ENCODE results near the gene EFNB1. TPM values are rescaled to one million over a fixed set of nuclear protein-coding genes. Genes with fewer than 3 reads are reported as not detected.

EFNB1 gene
- total RNA-seq, 1 experiment from 2014 or later, result 14.9 TPM

DNA sequence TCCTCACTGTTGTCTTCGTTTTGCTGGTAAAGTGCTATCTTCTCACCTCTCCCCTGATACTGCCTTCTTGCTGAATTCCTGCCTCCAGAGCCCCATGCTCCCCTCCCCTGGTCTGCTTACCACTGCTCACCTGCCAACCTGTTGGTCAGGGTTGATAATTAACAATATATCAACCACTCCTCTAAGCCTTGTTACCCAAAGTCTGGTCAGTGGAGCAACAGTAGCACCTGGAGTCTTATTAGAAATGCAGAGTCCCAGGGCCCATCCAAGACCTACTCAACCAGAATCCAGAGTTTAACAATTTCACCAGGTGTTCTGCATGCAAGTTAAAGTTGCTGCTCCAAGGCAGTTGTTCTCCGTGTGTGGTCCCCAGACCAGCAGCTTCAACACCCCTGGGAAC is 55.0 kb downstream of the EFNB1 start:
- no peak for DNase-seq (ENCODE audit: low read depth)

DNA sequence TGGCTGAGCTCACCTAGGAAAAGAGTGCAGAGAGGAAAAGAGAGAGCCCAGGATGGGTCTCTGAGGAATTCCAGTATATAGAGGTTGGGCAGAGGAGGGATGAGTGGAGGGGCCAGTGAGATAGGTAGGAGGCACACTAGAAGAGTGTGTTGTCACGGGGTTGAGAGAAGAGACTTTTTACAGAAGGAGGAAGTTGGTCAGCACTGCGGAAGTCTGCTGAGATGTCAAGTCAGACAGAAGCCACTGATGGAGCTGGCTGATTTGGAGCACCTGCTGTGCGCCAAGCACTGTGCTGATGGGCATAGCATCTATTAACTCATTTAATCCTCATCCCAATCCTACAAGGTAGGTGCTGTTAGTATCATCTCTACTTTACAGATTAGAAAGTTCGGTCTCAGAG is 60.4 kb downstream of the EFNB1 start:
- DNase-seq (ENCODE audit: low read depth), result no peak

Other genes with a start within 250 kb of the EFNB1 start
- gene STARD8, start 181.4 kb upstream of the EFNB1 start, total RNA-seq (2014; rRNA removed; shearing (Covaris generic)), result 3.4 and 3.8 TPM in 2 replicates

Measured in Daoy (cell line).